GM12874 (cell line): ENCODE data around the gene OTC.

Source experiments
- TF ChIP-seq, protein P1 (sequence below): IDR thresholded peaks from 2 replicates; pipeline ENCODE4 v1.5.1; 2011; ENCODE audit warnings: low read depth, mild to moderate bottlenecking, control low read depth, low read length, moderate library complexity; ENCODE audit not compliant: insufficient read depth

OTC gene

DNA sequence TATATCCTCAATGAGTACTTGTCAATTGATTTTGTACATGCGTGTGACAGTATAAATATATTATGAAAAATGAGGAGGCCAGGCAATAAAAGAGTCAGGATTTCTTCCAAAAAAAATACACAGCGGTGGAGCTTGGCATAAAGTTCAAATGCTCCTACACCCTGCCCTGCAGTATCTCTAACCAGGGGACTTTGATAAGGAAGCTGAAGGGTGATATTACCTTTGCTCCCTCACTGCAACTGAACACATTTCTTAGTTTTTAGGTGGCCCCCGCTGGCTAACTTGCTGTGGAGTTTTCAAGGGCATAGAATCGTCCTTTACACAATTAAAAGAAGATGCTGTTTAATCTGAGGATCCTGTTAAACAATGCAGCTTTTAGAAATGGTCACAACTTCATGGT lies at the start of gene OTC:
Gene OTC, plus strand, starts transcription at position 243 of the 400 bp plus-strand sequence. Its CDS starts 93 bp downstream, at position 336.
- TF ChIP-seq, protein P1, sequence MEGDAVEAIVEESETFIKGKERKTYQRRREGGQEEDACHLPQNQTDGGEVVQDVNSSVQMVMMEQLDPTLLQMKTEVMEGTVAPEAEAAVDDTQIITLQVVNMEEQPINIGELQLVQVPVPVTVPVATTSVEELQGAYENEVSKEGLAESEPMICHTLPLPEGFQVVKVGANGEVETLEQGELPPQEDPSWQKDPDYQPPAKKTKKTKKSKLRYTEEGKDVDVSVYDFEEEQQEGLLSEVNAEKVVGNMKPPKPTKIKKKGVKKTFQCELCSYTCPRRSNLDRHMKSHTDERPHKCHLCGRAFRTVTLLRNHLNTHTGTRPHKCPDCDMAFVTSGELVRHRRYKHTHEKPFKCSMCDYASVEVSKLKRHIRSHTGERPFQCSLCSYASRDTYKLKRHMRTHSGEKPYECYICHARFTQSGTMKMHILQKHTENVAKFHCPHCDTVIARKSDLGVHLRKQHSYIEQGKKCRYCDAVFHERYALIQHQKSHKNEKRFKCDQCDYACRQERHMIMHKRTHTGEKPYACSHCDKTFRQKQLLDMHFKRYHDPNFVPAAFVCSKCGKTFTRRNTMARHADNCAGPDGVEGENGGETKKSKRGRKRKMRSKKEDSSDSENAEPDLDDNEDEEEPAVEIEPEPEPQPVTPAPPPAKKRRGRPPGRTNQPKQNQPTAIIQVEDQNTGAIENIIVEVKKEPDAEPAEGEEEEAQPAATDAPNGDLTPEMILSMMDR = no peak

DNA sequence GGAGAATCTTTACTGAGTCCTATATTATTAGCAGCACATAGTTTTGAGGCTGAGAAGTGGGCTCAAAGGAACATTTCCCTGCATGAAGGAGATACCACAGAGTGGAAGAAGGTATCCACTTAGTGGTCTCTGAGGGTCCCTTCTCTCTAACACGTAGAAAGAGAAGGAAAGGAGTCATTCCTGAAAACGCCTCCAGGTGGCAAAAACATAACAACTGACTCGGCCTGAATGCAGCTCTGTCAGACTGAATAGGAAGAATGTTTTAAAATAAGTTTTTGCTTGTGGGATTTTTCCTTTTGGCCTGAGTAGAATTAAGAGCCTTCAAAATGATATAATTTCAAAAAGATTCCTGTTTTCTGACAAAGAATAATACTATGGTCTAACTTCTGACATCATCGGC lies 48.4 kb upstream of the OTC start:
- TF ChIP-seq, protein P1 = no peak

DNA sequence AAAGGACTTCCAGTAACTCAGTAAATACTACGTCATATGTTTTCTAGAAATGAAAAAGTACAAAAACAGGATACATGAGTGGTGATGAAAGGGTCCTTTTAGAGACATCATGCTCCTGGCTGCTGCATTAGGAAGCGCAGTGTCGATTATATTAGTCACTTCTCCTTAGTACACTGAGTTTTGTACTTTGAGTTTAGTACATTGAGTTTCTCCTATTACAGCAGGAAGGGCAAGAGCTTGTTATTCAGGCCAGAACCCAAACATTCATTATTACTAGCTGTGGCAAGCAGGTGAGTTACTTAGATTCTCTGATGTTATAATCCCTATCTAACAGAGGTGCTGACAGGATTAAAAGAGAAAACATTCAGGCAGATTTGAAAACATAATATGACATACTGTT lies 46.4 kb upstream of the OTC start:
- TF ChIP-seq, protein P1 = no peak

DNA sequence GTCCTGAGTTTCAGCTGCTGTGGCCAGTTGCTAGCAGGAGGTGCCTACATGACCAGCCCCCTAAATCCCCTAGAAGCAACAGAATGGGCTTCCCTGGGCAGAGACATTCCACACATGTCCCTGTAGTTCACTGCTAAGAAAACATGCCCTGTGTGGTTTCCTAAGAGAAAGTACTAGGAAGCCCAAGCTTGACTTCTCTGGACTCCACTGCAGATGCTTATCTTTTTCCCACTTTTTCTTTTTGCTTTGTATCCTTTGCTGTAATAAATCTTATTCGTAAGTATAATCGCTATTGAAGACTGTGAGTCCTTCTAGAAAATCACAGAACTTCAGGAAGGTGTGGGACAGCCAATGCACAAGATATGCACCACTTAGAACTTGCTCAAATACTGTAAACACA lies 40.7 kb upstream of the OTC start:
- TF ChIP-seq, protein P1 = no peak

DNA sequence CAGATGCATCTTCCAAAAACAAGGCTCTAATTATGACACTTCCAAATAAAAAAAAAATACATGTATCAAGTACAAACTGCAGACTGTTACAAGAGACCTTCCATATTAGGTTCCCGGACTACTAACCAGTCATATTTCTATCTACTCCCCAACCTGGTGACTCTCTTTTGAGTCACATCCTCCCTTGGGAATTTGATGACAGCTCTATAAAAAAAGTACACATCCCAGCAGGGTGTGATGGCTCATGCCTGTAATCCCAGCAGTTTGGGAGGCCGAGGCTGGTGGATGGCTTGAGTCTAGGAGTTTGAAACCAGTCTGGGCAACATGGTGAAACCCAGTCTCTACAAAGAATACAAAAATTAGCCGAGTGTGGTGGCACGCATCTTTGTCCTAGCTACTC lies 40.0 kb upstream of the OTC start:
- TF ChIP-seq, protein P1 = no peak

DNA sequence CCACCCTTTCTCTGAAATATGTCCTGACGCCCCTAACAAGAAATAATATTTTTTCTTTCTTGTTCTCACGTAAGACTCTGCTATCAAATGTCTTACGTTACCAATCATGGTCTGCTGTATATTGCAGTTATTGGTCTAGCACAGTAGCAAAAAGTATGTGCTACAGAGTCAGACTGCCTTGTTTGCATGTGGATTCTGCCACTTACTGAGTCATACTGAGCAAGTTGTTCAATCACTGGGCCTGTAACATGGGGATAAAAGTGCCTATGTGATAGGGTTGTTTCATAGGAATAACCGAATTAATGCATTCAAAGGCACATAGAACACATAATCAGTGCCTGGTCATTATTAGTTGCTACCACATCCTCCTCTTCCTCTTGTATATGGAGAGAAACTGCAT lies 39.2 kb upstream of the OTC start:
- TF ChIP-seq, protein P1 = no peak

DNA sequence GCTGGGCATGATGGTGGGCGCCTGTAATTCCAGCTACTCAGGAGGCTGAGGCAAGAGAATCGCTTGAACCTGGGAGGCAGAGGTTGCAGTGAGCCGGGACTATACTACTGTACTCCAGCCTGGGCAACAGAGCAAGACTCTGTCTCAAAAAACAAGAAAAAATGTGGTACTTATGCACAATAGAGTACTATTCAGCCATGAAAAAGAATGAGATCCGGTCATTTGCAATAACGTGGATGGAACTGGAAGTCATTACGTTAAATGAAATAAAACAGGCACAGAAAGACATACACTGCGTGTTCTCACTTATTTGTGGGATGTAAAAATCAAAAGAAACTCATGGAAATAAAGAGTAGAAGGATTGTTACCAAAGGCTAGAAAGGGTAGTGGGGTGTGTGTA lies 37.2 kb upstream of the OTC start:
- TF ChIP-seq, protein P1 = no peak

DNA sequence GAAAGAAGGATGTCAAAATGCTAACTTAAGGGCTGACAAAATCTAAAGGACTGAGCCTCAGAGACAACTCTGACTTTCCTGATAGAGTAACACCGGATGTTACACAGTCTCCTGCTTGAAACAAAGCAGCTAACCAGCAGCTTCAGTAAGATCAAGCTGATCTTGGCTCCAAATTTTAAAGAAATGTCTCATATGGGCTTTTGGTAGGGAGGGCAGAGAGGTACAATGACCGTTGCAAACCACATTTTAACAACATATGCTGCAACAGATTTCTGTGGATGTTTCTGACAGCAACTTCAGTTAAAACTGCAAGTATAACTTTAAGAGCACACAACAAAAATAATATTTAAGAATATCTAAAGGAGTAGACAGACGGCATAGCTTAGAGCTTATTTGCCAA lies 34.2 kb upstream of the OTC start:
- TF ChIP-seq, protein P1 = no peak
